Mesenchymal stem cell (in vitro differentiated cells and primary cell): ENCODE results near the gene UQCR11.

Experiments used
- DNase-seq: peaks from one replicate; pipeline ENCODE4 v3.0.0-alpha.2; 2013
- H2AFZ ChIP-seq: one replicate; pipeline ENCODE4 v1.6.1; 2013; ENCODE audit warnings: low read depth, mild to moderate bottlenecking, control low read depth, inconsistent platforms, low read length, moderate library complexity
- H2AK5ac ChIP-seq: 2 replicates; pipeline ENCODE4 v1.6.1; 2013; ENCODE audit warnings: low read length, moderate library complexity, mild to moderate bottlenecking, inconsistent platforms; ENCODE audit not compliant: severe bottlenecking
- H2BK120ac ChIP-seq: one replicate; pipeline ENCODE4 v1.6.1; 2013; ENCODE audit warnings: low read depth, mild to moderate bottlenecking, inconsistent platforms, low read length, moderate library complexity
- H2BK12ac ChIP-seq, 2 experiments: one replicate each; pipeline ENCODE4 v1.6.1; 2013; ENCODE audit warnings: inconsistent platforms in 2 of 2, low read length in 2 of 2, mild to moderate bottlenecking in 2 of 2, moderate library complexity in 2 of 2, control low read depth in 1 of 2
- H2BK15ac ChIP-seq: one replicate; pipeline ENCODE4 v1.6.1; 2013; ENCODE audit warnings: mild to moderate bottlenecking, low read depth, inconsistent platforms; ENCODE audit not compliant: poor library complexity, severe bottlenecking
- H2BK5ac ChIP-seq: 2 replicates; pipeline ENCODE4 v1.6.1; 2013; ENCODE audit warnings: low read depth, mild to moderate bottlenecking, low read length, control low read depth, inconsistent platforms; ENCODE audit not compliant: poor library complexity, severe bottlenecking
- H3K14ac ChIP-seq, 2 experiments: one replicate each; pipeline ENCODE4 v1.6.1; 2013; ENCODE audit warnings: inconsistent platforms in 2 of 2, low read length in 2 of 2, control low read depth in 1 of 2, mild to moderate bottlenecking in 1 of 2, moderate library complexity in 1 of 2
- H3K18ac ChIP-seq, 2 experiments: one replicate each; pipeline ENCODE4 v1.6.1; 2013; ENCODE audit warnings: inconsistent platforms in 2 of 2, low read length in 2 of 2, control low read depth in 1 of 2, low read depth in 1 of 2, mild to moderate bottlenecking in 1 of 2
- H3K23ac ChIP-seq, 2 experiments: one replicate each; pipeline ENCODE4 v1.6.1; 2013; ENCODE audit warnings: inconsistent platforms in 2 of 2, low read length in 2 of 2, mild to moderate bottlenecking in 2 of 2, moderate library complexity in 2 of 2, control low read depth in 1 of 2
- H3K27ac ChIP-seq: 2 replicates; pipeline ENCODE4 v1.5.1; 2013; ENCODE audit warnings: mild to moderate bottlenecking, moderate library complexity, low read length, control low read depth, inconsistent platforms; ENCODE audit not compliant: poor library complexity, severe bottlenecking
- H3K27me3 ChIP-seq, 2 experiments: 2 replicates each; pipeline versions ENCODE4 v1.6.1 to v1.7.0; 2013; ENCODE audit warnings: low read length in 2 of 2, mild to moderate bottlenecking in 2 of 2, moderate library complexity in 2 of 2, control low read depth in 1 of 2, inconsistent platforms in 1 of 2; ENCODE audit not compliant: control insufficient read depth in 1 of 2, insufficient read depth in 1 of 2
- H3K36me3 ChIP-seq, 2 experiments: 2 replicates each; pipeline versions ENCODE4 v1.6.1 to v1.7.0; 2013; ENCODE audit warnings: low read length in 2 of 2, control low read depth in 1 of 2, inconsistent platforms in 1 of 2, low read depth in 1 of 2, mild to moderate bottlenecking in 1 of 2; ENCODE audit not compliant: insufficient read depth in 2 of 2, control insufficient read depth in 1 of 2
- H3K4ac ChIP-seq, 2 experiments: one replicate each; pipeline ENCODE4 v1.6.1; 2013; ENCODE audit warnings: inconsistent platforms in 2 of 2, low read length in 2 of 2, mild to moderate bottlenecking in 2 of 2, moderate library complexity in 2 of 2, control low read depth in 1 of 2, low read depth in 1 of 2
- H3K4me1 ChIP-seq: 2 replicates; pipeline ENCODE4 v1.6.1; 2013; ENCODE audit warnings: low read depth, low read length, control low read depth; ENCODE audit not compliant: control insufficient read depth, insufficient read depth
- H3K4me2 ChIP-seq: 2 replicates; pipeline ENCODE4 v1.6.1; 2013; ENCODE audit warnings: low read length, mild to moderate bottlenecking, inconsistent platforms; ENCODE audit not compliant: poor library complexity, severe bottlenecking
- H3K4me3 ChIP-seq, 2 experiments: 2 replicates each; pipeline versions ENCODE4 v1.5.1 to v1.7.0; 2013; ENCODE audit warnings: low read length in 2 of 2, mild to moderate bottlenecking in 2 of 2, control low read depth in 1 of 2, low read depth in 1 of 2; ENCODE audit not compliant: insufficient read depth in 1 of 2
- H3K79me1 ChIP-seq: replicated peaks from 2 replicates; pipeline ENCODE4 v1.6.1; 2013; ENCODE audit warnings: mild to moderate bottlenecking, control low read depth, low read length, inconsistent platforms; ENCODE audit not compliant: poor library complexity, severe bottlenecking
- H3K9ac ChIP-seq: 2 replicates; pipeline ENCODE4 v1.7.0; 2013; ENCODE audit warnings: mild to moderate bottlenecking, low read length, moderate library complexity
- H3K9me3 ChIP-seq: 2 replicates; pipeline ENCODE4 v1.7.0; 2013; ENCODE audit warnings: mild to moderate bottlenecking, low read length; ENCODE audit not compliant: control insufficient read depth
- H4K8ac ChIP-seq: one replicate; pipeline ENCODE4 v1.6.1; 2013; ENCODE audit warnings: inconsistent platforms, mild to moderate bottlenecking, low read length, moderate library complexity
- H4K91ac ChIP-seq: one replicate; pipeline ENCODE4 v1.6.1; 2013; ENCODE audit warnings: mild to moderate bottlenecking, low read length, inconsistent platforms
- WGBS: methylation state at CpG from one replicate; pipeline ENCODE4 v1.1.7; 2013; ENCODE audit warnings: mixed read lengths; 5-methylcytosine and 5-hydroxymethylcytosine counted together

Gene UQCR11

GRCh38 chr19:1619094-1619439 is 13.8 kb upstream of the UQCR11 start:
- Histone ChIP-seq H2BK15ac (no peak overlapping the region), H3K4me1 (no peaks in the 10 kb centered on the region), H3K27me3 (no peaks in the 10 kb centered on the region), H3K23ac (no peak overlapping the region), H3K27ac (no peak overlapping the region), H2BK5ac (no peak overlapping the region), H3K14ac (no peak overlapping the region), H3K79me1 (peaks cover 52% of the 10 kb centered on the region), H3K4ac (no peak overlapping the region), H4K91ac (no peak overlapping the region), H3K4me2 (no peak overlapping the region), H2AFZ (no peak overlapping the region), H3K9ac (no peak overlapping the region), H3K18ac (no peak overlapping the region), H2BK120ac (no peak overlapping the region), H3K9me3 (no peaks in the 10 kb centered on the region), H3K36me3 (peaks cover 72 to 92% of the 10 kb centered on the region in 2 experiments), H2AK5ac (no peak overlapping the region), H2BK12ac (no peak overlapping the region), H4K8ac (no peak overlapping the region), H3K4me3 (no peak overlapping the region)
- no peak for DNase-seq
- 96% methylated on average over 26 of the region's 26 CpGs for WGBS

DNA sequence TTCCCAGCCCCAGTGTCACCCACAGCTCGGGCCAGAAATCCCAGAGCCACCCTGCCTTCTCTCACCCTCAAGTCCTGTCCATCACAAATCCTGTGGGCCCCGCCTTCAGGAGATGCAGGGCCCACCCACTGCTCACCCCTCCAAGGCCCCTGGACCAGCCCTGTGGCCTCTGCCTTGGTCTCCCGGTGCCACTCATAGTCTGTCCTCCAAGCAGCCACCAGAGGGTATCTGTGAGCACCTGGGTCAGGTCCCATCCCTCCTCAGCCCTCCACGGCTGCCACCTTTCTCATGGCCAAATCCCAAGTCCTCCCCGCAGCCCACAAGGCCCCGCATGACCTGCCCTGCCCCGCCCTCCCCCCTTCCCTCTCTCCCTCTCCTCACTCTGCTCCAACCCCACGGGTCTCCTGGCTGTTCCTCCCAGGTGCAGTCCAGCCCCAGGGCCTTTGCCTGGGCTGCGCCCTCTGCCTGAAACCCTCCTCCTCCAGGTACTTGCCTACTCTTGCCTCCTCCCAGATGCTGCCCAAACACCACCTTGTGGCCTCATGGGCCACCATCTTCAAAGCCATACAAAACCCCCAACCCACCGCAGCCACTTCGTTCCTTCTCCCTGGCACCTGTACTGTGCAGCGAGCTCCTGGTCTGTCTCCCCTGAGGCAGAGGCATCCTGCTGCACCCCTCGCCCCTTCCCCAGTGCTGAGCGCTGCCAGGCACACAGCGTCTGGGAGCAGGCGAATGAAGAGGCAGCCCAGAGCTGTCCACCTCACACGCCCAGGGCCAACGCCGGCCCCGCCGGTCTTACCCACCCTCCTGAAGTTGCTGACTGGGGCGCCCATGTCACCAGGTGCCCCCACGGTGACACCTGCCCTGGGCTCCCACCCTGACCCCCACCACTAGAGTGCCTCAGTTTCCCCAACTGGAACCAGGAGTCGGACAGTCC is 13.2 kb upstream of the UQCR11 start:
- 92% methylated on average over 24 of the region's 24 CpGs for WGBS
- Histone ChIP-seq H2BK5ac (no peak overlapping the region), H3K27ac (no peak overlapping the region), H2AFZ (no peak overlapping the region), H3K18ac (no peak overlapping the region), H2BK15ac (no peak overlapping the region), H2BK120ac (no peak overlapping the region), H3K4ac (no peak overlapping the region), H3K4me1 (peaks cover under 1% of the 10 kb centered on the region), H3K23ac (no peak overlapping the region), H3K79me1 (peaks cover 52% of the 10 kb centered on the region), H3K4me3 (no peak overlapping the region), H4K8ac (no peak overlapping the region), H3K4me2 (no peak overlapping the region), H4K91ac (no peak overlapping the region), H2BK12ac (no peak overlapping the region), H3K9me3 (no peaks in the 10 kb centered on the region), H2AK5ac (no peak overlapping the region), H3K27me3 (no peaks in the 10 kb centered on the region), H3K14ac (no peak overlapping the region), H3K9ac (no peak overlapping the region), H3K36me3 (peaks cover 73 to 92% of the 10 kb centered on the region in 2 experiments)
- no peak for DNase-seq

GRCh38 chr19:1616875-1617274 is 11.6 kb upstream of the UQCR11 start:
- Histone ChIP-seq H4K8ac (no peak overlapping the region), H3K14ac (no peak overlapping the region), H3K4ac (no peak overlapping the region), H3K79me1 (peaks cover 51% of the 10 kb centered on the region), H3K18ac (no peak overlapping the region), H3K4me1 (peaks cover 6% of the 10 kb centered on the region), H3K4me3 (no peak overlapping the region), H4K91ac (no peak overlapping the region), H2BK15ac (no peak overlapping the region), H3K27me3 (no peaks in the 10 kb centered on the region), H2BK120ac (no peak overlapping the region), H2AK5ac (no peak overlapping the region), H3K9me3 (no peaks in the 10 kb centered on the region), H3K4me2 (no peak overlapping the region), H3K36me3 (peaks cover 80 to 93% of the 10 kb centered on the region in 2 experiments), H3K23ac (no peak overlapping the region), H3K27ac (no peak overlapping the region), H2AFZ (no peak overlapping the region), H2BK12ac (no peak overlapping the region), H2BK5ac (no peak overlapping the region), H3K9ac (no peak overlapping the region)
- WGBS, result 94% methylated on average over 4 of the region's 4 CpGs
- no peak for DNase-seq

GRCh38 chr19:1616396-1616795 is 11.1 kb upstream of the UQCR11 start:
- Histone ChIP-seq H3K9ac (no peak overlapping the region), H3K4ac (no peak overlapping the region), H3K27me3 (no peaks in the 10 kb centered on the region), H3K18ac (no peak overlapping the region), H3K79me1 (peaks cover 48% of the 10 kb centered on the region), H3K27ac (no peak overlapping the region), H4K91ac (no peak overlapping the region), H2AK5ac (no peak overlapping the region), H2BK12ac (no peak overlapping the region), H3K4me3 (no peak overlapping the region), H2BK15ac (no peak overlapping the region), H3K14ac (no peak overlapping the region), H3K36me3 (peaks cover 81 to 93% of the 10 kb centered on the region in 2 experiments), H2BK120ac (no peak overlapping the region), H2BK5ac (no peak overlapping the region), H2AFZ (no peak overlapping the region), H3K23ac (no peak overlapping the region), H4K8ac (no peak overlapping the region), H3K4me1 (peaks cover 6% of the 10 kb centered on the region), H3K4me2 (no peak overlapping the region), H3K9me3 (no peaks in the 10 kb centered on the region)
- WGBS, result 80% methylated on average over 7 of the region's 8 CpGs
- DNase-seq, result peak; percentile 45
